Daoy (cell line): Measurements from ENCODE around the gene MTFMT. TPM values are rescaled to one million over a fixed set of nuclear protein-coding genes. Genes with fewer than 3 reads are reported as not detected.

Experiments used
- DNase-seq: peaks from one replicate; pipeline ENCODE4 v3.0.0-alpha.2; 2015; ENCODE audit warnings: low read depth
- total RNA-seq: library from RNA; depleted of rRNA; stranded (reverse); fragments of >200 nt; shearing (Covaris generic); gene quantifications from 2 replicates; pipeline ENCODE4 v1.2.3, GENCODE V29; 2014

MTFMT gene
- total RNA-seq, 1 experiment from 2014 or later: 15.9 TPM

- no peak for DNase-seq
These were observed 31.4 kb upstream of the MTFMT start for GRCh38 chr15:65060641-65061397.

- no peak for DNase-seq
These were observed 30.6 kb upstream of the MTFMT start for GRCh38 chr15:65059931-65060596.

GRCh38 chr15:65059369-65059750 lies 29.9 kb upstream of the MTFMT start:
- no peak for DNase-seq

- no peak for DNase-seq
These were observed 29.2 kb upstream of the MTFMT start for GRCh38 chr15:65058394-65059368.

- no peak for DNase-seq
These were observed 28.1 kb upstream of the MTFMT start for GRCh38 chr15:65057549-65057940.

GRCh38 chr15:65056868-65057548 lies 27.6 kb upstream of the MTFMT start:
- DNase-seq: no peak

GRCh38 chr15:65056106-65056505 lies 26.7 kb upstream of the MTFMT start:
- no peak for DNase-seq

- no peak for DNase-seq
These were observed 25.9 kb upstream of the MTFMT start for GRCh38 chr15:65055201-65055870.

GRCh38 chr15:65054333-65055200 lies 25.1 kb upstream of the MTFMT start:
- DNase-seq: peak; percentile 67

GRCh38 chr15:65052956-65053355 lies 23.5 kb upstream of the MTFMT start:
- no peak for DNase-seq

- DNase-seq: no peak
These were observed 21.8 kb upstream of the MTFMT start for GRCh38 chr15:65051266-65051665.

GRCh38 chr15:65050270-65050669 lies 20.8 kb upstream of the MTFMT start:
- no peak for DNase-seq

- peak; percentile 95 for DNase-seq
These were observed 20.0 kb upstream of the MTFMT start for GRCh38 chr15:65049418-65049840.

GRCh38 chr15:65048241-65048640 lies 18.8 kb upstream of the MTFMT start:
- DNase-seq: no peak

GRCh38 chr15:65044724-65045481 lies 15.5 kb upstream of the MTFMT start, which contains the start of gene SLC51B:
SLC51B (plus strand) TSS chr15:65045387; CDS start chr15:65050005, 4,618 bp downstream.
- DNase-seq: no peak

- DNase-seq: peak; percentile 62
These were observed 14.8 kb upstream of the MTFMT start for GRCh38 chr15:65044218-65044617.

GRCh38 chr15:65042776-65043327 lies 13.4 kb upstream of the MTFMT start:
- no peak for DNase-seq

GRCh38 chr15:65041787-65042186 lies 12.3 kb upstream of the MTFMT start:
- no peak for DNase-seq

- no peak for DNase-seq
These were observed 11.0 kb upstream of the MTFMT start for GRCh38 chr15:65040461-65040860.
